GM21528 (cell line): ENCODE data around the gene NUAK1.

Source experiments
- ATAC-seq: cut with Tn5 transposase; IDR thresholded peaks from one replicate; pipeline ENCODE4 v1.9.1; 2021; ENCODE audit warnings: mild to moderate bottlenecking, moderate library complexity; ENCODE audit not compliant: unreplicated experiment, low FRiP score

Gene NUAK1

GRCh38 chr12:106039646-106040404 lies 98.9 kb downstream of the NUAK1 start:
- ATAC-seq = no peak

GRCh38 chr12:106039242-106039641 lies 99.5 kb downstream of the NUAK1 start:
- ATAC-seq = no peak

GRCh38 chr12:106037524-106038298 lies 101.0 kb downstream of the NUAK1 start:
- no peak for ATAC-seq

- no peak for ATAC-seq
Measured at GRCh38 chr12:106035421-106035820, 103.3 kb downstream of the NUAK1 start.

- no peak for ATAC-seq
Measured at GRCh38 chr12:106034316-106034715, 104.4 kb downstream of the NUAK1 start.

- ATAC-seq = no peak
Measured at GRCh38 chr12:106033161-106033675, 105.5 kb downstream of the NUAK1 start.

- ATAC-seq = no peak
Measured at GRCh38 chr12:106032623-106032925, 106.2 kb downstream of the NUAK1 start.

- no peak for ATAC-seq
Measured at GRCh38 chr12:106031761-106032622, 106.8 kb downstream of the NUAK1 start.

- ATAC-seq = no peak
Measured at GRCh38 chr12:106030210-106031071, 108.3 kb downstream of the NUAK1 start.

- no peak for ATAC-seq
Measured at GRCh38 chr12:106029532-106029931, 109.2 kb downstream of the NUAK1 start.

GRCh38 chr12:106027911-106028310 lies 110.8 kb downstream of the NUAK1 start:
- ATAC-seq = no peak

GRCh38 chr12:106027286-106027685 lies 111.5 kb downstream of the NUAK1 start:
- no peak for ATAC-seq

- ATAC-seq = no peak
Measured at GRCh38 chr12:106025129-106025528, 113.6 kb downstream of the NUAK1 start.

- ATAC-seq = no peak
Measured at GRCh38 chr12:106023039-106023438, 115.7 kb downstream of the NUAK1 start.

- ATAC-seq = no peak
Measured at GRCh38 chr12:106022568-106023012, 116.2 kb downstream of the NUAK1 start.

- ATAC-seq = no peak
Measured at GRCh38 chr12:106021516-106021915, 117.2 kb downstream of the NUAK1 start.

- ATAC-seq = no peak
Measured at GRCh38 chr12:106020736-106021135, 118.0 kb downstream of the NUAK1 start.

GRCh38 chr12:106019144-106019543 lies 119.6 kb downstream of the NUAK1 start:
- no peak for ATAC-seq

- ATAC-seq = no peak
Measured at GRCh38 chr12:106018286-106018685, 120.5 kb downstream of the NUAK1 start.
